Measurements from ENCODE around the gene CHRNG.

Gene CHRNG

GRCh38 chr2:232578626-232579025 is 39.1 kb downstream of the CHRNG start:
- no peak for DNase-seq (ENCODE audit: low read depth in 3 of 3)

GRCh38 chr2:232580648-232580981 is 41.1 kb downstream of the CHRNG start:
- no peak for DNase-seq (ENCODE audit: low read depth in 3 of 3)

- DNase-seq (ENCODE audit: low read depth in 3 of 3) = no peak
Observed at GRCh38 chr2:232581725-232582124, 42.2 kb downstream of the CHRNG start.

- no peak for DNase-seq (ENCODE audit: low read depth in 3 of 3)
Observed at GRCh38 chr2:232584238-232584637, 44.7 kb downstream of the CHRNG start.

GRCh38 chr2:232586943-232587505 is 47.5 kb downstream of the CHRNG start:
- DNase-seq (ENCODE audit: low read depth in 3 of 3) = no peak

GRCh38 chr2:232587512-232587911 is 48.0 kb downstream of the CHRNG start:
- DNase-seq (ENCODE audit: low read depth in 3 of 3) = no peak

- DNase-seq (ENCODE audit: low read depth in 3 of 3) = no peak
Observed at GRCh38 chr2:232588031-232588430, 48.5 kb downstream of the CHRNG start.

GRCh38 chr2:232588680-232589585 is 49.4 kb downstream of the CHRNG start:
- no peak for DNase-seq (ENCODE audit: low read depth in 3 of 3)

- no peak for DNase-seq (ENCODE audit: low read depth in 3 of 3)
Observed at GRCh38 chr2:232592772-232593395, 53.4 kb downstream of the CHRNG start.

- DNase-seq (ENCODE audit: low read depth in 3 of 3) = no peak
Observed at GRCh38 chr2:232593982-232594381, 54.5 kb downstream of the CHRNG start.
